Loucy (cell line): ENCODE data around the gene KRT82.

Experiments used
- EZH2phosphoT487 ChIP-seq: fragments of 200-600 bp; IDR thresholded peaks from 2 replicates; pipeline ENCODE4 v1.6.1; 2018; ENCODE audit warnings: antibody characterized with exemption, mild to moderate bottlenecking, moderate library complexity, borderline replicate concordance
- TF ChIP-seq, protein P1 (sequence below): fragments of 200-600 bp; sonication (generic); conservative IDR thresholded peaks from 2 replicates; pipeline ENCODE4 v1.5.1; 2014; ENCODE audit warnings: mild to moderate bottlenecking, antibody characterized with exemption, low read length

DNA sequence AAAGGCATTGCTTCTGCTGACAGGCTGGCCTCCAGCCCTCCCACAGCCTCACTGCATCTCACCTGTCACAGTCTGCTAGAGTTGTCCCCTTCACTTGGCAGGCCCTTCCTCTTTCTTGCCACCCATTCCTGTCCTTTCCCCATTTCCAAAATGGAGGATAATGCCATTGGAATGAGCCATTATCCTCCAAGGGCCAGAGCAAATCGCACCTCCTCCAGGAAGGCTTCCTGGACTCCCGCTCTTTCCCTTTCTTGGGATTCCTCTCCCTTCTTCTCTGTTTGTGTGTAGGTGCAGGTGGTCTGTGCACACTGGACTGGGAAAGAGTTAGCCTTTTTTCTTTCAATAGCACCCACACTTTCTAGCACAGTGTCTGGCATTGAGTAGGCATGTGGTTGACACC, 3.8 kb downstream of the KRT82 start:
- TF ChIP-seq, protein P1, sequence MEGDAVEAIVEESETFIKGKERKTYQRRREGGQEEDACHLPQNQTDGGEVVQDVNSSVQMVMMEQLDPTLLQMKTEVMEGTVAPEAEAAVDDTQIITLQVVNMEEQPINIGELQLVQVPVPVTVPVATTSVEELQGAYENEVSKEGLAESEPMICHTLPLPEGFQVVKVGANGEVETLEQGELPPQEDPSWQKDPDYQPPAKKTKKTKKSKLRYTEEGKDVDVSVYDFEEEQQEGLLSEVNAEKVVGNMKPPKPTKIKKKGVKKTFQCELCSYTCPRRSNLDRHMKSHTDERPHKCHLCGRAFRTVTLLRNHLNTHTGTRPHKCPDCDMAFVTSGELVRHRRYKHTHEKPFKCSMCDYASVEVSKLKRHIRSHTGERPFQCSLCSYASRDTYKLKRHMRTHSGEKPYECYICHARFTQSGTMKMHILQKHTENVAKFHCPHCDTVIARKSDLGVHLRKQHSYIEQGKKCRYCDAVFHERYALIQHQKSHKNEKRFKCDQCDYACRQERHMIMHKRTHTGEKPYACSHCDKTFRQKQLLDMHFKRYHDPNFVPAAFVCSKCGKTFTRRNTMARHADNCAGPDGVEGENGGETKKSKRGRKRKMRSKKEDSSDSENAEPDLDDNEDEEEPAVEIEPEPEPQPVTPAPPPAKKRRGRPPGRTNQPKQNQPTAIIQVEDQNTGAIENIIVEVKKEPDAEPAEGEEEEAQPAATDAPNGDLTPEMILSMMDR: no peak
- no peak for TF ChIP-seq EZH2phosphoT487
